Adrenal gland (tissue), 5 donors: ENCODE data around the gene KIRREL1.

Source experiments
- CTCF ChIP-seq, 6 experiments: fragments of 450-650 bp in 4 of 6; fragments of 200-600 bp in 2 of 6; sonication (generic) in 1 of 6; IDR thresholded peaks; 1 replicate in 5 of 6; 2 replicates in 1 of 6; pipeline versions ENCODE4 v1.5.1 to v1.8.0; 2016 to 2021; ENCODE audit warnings: antibody characterized with exemption in 6 of 6, mild to moderate bottlenecking in 2 of 6, moderate library complexity in 1 of 6
- POLR2A ChIP-seq, 2 donors: fragments of 450-650 bp; IDR thresholded peaks; one replicate each; pipeline ENCODE4 v1.6.1; 2017; ENCODE audit warnings: antibody characterized with exemption in 2 of 2, mild to moderate bottlenecking in 2 of 2, moderate library complexity in 1 of 2
- donor health status: DM: no; HTN: no; CAD: no.

GRCh38 chr1:158147401-158147800 lies 154.0 kb downstream of the KIRREL1 start:
- no peak for TF ChIP-seq CTCF (IDR thresholded peaks at IDR 0.05)
- TF ChIP-seq POLR2A (IDR thresholded peaks at IDR 0.05) = no peak
